Left forelimb (tissue), 1 donor: ENCODE results near the gene PEAK1.

Experiments used
- DNase-seq: peaks from one replicate; pipeline ENCODE4 v3.0.0-alpha.2; 2018; ENCODE audit warnings: low spot score

Gene PEAK1

DNA sequence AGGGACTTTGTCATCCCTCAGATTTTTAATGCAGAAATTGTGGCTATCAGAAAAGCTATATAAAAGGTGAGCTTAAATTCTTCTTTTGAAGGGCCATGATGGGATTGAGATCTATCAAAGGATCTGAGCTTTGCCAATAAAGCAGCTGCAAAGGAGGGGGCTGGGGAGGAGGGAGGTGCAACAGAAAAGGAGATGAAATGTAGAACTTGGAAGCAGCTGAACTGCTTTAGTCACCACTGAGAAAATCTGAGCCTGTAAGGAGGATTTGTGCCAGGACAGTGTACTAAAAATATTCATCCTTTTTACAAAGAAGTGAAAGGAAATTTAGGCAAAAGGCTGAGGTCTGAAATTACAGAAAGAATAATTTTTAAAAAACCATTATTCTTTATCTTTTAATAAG is 359.4 kb downstream of the PEAK1 start:
- DNase-seq, result no peak

DNA sequence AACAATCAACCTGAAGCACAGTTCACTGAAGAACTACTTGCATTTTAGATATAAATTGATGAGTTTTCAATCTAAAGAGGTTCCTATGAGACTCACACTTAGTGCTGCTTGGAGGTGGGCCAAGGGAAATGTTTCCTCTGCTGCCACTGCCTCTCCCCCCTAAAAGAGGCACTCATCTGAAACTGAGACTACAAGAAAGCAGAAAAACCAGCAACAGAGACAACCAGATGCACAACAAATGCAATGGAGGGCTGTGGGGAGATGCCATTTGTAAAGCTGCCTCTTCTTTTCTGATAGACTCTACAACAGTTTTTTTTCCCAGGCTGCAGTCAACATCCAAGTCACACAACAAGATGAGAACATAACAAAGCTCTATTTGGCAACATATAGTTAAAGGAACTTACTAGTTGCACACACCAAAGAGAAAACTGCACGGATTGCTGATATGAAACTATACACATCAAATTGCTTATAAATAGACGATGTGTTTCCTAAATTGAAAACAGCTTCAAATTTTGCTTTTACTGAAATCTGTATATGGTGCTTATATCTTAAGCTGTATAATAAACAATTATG is 360.0 kb downstream of the PEAK1 start:
- no peak for DNase-seq

DNA sequence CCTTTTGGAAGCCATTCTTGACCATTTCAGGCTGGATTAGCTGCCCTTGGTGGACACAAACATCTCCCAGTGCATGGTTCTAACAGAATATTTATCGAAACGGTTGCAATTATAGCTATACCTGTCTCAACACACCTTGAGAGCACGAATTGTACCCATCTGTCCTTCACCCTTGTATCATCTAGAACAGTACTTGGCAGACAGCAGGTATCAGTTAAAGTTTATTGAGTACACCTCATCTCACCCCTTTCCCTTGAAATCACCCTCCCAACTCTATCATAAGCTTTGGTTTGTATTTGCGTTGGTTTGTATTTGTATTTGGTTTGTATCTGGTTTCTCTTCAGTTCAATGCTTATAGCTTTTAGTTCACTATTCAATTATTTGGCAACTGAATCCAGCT is 361.4 kb downstream of the PEAK1 start:
- DNase-seq, result no peak

DNA sequence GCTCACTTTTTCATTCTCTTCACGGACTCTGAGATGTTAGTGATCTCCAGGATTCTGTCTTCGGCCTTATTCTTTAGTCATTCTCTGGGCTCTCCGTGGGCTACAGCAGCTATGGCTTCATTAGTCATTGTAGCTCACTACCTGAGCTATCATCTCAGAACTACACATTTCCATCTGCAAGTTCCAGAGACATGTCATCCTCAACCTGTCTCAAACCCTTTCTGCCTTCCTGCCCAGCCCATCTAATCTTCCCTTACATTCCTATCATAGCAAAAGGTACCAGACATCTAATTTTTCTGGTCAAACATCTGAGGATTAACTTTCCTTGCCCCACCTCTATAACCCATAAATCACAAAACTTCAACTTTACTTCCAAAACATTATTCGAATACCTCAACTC is 362.2 kb downstream of the PEAK1 start:
- no peak for DNase-seq

DNA sequence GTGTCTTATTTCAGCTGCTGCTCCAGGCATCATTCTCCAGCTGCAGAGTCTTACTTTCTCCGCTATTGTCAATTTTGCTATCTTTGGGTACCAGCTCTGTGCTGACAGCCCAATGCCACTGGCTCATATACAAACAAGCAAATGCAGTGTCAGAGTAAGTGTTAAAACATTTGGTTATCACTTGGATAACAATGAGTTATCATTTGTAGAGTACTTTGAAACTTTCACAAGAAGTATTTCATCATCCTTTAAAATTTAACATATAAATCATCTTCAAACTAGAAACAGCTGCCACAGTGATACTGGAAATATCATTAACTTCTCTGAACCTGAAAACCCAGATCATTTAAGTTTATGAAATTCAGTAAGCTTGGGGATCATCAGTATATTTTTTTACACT is 362.8 kb downstream of the PEAK1 start:
- no peak for DNase-seq

DNA sequence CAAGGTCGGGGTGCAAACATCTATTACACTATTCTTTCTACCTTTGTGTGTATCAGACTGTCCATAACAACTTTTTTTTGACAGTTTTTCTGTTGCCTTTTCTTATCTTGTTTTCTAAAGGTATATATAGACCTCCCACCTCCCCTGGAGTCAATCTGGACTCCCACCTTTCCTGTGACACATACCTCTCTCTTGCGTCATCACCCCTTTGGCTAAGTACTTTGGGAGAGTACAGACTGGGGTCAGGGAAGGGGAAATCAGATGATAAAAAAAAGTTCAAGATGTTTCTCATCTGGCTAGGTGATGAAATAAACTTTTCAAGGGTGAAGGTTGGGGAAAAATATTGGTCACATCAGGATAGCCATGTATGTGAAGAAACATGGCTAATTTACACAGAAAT is 366.2 kb downstream of the PEAK1 start:
- DNase-seq, result no peak

DNA sequence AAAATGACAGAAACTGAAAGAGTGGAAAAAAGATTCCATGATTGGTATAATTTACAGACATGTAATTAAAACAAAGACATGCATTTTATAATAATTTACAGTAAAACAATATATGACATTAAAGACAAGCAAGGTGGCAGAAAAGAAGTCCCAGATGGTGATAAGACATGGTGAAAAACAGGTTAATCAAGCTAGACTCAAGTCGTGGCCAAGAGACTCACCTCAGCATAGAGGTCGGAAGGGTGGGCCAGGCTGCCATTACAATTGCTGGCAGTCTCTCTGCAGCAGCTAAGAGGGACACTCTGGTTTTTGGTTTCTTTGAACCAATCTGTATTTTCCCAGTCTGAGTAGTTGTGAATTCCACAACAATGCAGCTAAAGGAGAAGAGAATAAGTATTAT is 367.3 kb downstream of the PEAK1 start:
- no peak for DNase-seq
